Endometrium (tissue), 2 donors: ENCODE results near the gene MCF2L2.
"Not testable (repeated sequence)": the region's sequence is repeated elsewhere in the genome, so short reads cannot be mapped to it uniquely, and the experiment has no call there.

Experiments used
- FAIRE-seq: peaks from 2 replicates; lab custom pipeline; 2012; peaks lifted over from hg19 to GRCh38; lab: Jason Lieb, UNC
- donor health status: control.
- donor health status: control.

Gene MCF2L2

GRCh38 chr3:183444748-183445147 is 16.3 kb upstream of the MCF2L2 start:
- no peak for FAIRE-seq

GRCh38 chr3:183443395-183444385 is 15.3 kb upstream of the MCF2L2 start:
- FAIRE-seq, result no peak

- FAIRE-seq, result no peak
Observed at GRCh38 chr3:183442994-183443393, 14.6 kb upstream of the MCF2L2 start.

DNA sequence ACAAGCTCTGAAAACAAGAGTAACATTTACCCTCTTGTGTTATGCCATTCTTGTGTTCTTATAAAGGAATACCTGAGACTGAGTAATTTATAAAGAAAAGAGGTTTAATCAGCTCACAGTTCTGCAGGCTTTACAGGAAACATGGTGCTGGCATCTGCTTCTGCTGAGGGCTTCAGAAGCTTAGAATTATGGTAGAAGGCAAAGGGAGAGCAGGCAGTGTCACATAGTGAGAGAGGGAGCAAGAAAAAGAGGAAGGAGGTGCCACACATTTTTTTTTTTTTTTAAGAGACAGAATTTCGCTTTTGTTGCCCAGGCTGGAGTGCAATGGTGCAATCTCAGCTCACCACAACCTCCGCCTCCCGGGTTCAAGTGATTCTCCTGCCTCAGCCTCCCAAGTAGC is 12.1 kb upstream of the MCF2L2 start:
- not testable (repeated sequence) for FAIRE-seq

DNA sequence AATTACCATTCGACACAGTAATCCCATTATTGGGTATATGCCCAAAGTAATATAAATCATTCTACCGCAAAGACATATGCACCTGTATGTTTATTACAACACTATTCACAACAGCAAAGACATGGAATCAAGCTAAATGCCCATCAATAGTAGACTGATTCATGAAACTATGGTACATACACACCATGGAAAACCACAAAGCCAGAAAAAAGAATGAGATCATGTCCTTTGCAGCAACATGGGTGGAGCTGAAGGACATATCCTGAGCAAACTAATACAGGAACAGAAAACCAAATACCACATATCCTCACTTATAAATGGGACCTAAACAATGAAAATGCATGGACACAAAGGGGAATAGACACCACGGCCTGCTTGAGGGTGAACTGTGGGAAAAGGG is 11.1 kb upstream of the MCF2L2 start:
- no peak for FAIRE-seq

- no peak for FAIRE-seq
Observed at GRCh38 chr3:183438735-183439134, 10.3 kb upstream of the MCF2L2 start.

- no peak for FAIRE-seq
Observed at GRCh38 chr3:183437666-183438564, 9.5 kb upstream of the MCF2L2 start.

DNA sequence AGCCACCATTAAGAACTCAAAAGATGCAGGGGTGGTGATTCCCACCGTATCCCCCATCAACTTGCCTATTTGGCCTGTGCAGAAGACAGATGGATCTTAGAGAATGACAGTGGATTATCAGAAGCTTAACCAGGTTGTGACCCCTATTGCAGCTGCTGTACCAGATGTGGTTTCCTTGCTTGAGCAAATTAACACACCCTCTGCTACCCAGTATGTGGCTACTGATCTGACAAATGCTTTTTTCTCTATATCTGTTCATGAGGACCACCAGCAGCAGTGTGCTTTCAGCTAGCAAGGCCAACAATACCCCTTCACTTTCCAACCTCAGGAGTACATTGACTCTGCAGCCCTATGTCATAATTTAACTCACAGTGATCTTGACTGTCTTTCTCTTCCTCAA is 8.6 kb upstream of the MCF2L2 start:
- no peak for FAIRE-seq

DNA sequence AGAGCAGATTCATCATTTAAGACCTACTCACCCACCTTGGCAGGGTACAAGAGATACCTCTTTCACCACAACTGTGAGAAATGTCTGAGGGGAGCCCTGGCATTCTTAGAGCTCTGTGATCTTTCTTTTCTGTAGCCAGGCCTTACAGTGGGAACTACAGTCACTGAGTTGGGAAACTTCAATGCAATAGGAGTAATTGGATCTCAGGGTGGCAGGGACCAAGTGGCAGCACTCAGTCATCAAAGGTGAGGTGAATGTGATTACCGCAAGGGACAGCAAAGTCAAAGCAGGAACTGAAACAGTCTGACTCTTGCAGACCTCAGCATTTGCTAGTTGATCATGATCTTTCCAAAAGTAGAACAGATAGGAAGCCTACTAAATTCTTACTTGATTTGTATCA is 7.2 kb upstream of the MCF2L2 start:
- no peak for FAIRE-seq

DNA sequence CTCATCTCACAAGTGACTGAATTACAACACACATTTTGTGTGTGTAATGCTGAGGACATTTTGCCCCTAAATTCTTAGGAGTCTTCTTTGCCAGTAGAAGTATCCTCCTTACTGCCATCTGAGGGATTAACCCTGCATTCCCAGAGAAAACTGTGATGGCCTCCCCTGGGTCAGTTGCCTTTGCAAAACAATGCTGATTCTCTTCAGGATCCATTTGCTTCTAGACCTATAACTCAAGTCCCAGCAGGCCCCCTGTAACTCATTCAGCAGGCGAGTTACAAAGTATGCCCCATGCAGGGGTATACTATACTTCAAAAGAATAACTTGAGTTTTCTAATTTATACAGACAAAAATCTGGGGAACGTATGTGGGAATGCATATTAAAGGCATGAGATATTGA is 6.6 kb upstream of the MCF2L2 start:
- no peak for FAIRE-seq

- no peak for FAIRE-seq
Observed at GRCh38 chr3:183434503-183434902, 6.1 kb upstream of the MCF2L2 start.

GRCh38 chr3:183430325-183430957 is 2.0 kb upstream of the MCF2L2 start:
- FAIRE-seq, result no peak

DNA sequence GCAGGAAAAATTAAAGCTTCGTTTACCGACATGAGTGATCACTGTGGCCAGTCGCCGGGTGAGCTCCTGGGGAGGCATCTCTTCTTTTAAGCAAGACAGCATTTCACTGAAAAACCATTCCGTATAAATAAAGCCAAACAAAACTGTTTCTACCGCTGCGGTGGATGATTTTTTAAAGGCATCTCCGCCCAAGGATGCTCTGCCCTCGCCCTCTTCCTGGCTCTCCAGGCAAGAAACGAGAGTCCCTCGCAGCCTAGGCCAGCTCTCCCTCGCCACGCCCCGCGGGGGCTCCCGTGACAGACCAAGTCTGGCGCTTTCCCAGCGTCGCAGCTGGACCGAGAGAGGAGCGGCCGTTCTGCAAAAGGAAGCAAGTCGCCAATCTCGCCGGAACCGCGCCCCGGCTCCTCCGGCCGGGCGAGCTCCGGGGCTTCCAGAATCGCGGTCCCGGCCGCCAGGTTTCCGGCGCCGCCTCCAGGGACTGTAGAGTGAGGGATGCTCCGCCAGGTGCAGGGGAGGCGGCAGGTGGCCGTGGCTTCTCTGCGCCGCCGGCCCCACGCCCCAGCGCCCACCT is 458 bp downstream of the MCF2L2 start:
- FAIRE-seq, result no peak

DNA sequence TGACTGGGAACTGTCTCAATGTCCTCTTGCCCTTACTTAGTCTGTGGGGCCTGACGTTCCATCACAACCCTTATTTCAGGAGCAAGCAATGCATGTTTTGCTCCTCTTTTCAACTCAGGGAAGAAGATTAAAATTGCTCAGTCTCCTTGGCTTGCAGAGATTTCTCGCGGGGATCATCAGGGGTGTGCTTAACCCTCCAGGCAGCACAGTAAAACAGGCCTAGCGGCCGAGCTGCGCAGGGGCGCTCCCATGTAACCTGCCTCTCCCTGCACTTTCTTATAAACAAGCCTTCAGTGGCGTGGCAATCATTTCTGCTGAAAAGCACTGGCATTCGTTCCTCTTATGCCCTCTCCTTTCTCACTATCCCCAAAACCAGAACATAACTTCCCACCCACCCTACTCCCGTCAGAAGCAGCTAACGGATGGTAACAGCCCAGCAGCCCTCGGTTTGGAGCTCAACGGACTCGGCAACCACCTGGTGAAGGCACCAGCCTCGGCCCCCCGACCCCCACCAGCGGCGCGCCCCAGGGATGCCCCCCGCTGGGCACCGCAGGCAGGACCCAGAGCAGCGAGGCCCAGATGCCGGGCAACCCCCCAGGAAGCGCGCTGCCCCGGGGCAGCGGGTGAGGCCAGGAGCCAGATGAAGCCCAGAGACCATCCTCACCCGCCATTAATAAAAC is 1.1 kb downstream of the MCF2L2 start:
- no peak for FAIRE-seq

DNA sequence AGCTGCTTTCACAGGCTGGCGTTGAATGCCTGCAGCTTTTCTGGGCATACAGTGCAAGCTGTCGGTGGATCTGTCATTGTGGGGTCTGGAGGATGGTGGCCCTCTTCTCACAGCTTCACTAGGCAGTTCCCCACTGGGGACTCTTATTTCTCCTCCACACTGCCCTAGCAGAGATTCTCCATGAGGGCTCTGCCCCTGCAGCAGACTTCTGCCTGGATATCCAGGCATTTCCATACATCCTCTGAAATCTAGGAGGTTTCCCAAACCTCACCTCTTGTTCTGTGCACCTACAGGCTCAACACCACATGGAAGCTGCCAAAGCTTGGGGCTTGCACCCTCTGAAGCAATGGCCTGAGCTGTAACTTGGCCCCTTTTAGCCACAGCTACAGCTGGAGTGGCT is 9.6 kb downstream of the MCF2L2 start:
- FAIRE-seq, result not testable (repeated sequence)

- FAIRE-seq, result no peak
Observed at GRCh38 chr3:183411216-183411922, 17.1 kb downstream of the MCF2L2 start.

DNA sequence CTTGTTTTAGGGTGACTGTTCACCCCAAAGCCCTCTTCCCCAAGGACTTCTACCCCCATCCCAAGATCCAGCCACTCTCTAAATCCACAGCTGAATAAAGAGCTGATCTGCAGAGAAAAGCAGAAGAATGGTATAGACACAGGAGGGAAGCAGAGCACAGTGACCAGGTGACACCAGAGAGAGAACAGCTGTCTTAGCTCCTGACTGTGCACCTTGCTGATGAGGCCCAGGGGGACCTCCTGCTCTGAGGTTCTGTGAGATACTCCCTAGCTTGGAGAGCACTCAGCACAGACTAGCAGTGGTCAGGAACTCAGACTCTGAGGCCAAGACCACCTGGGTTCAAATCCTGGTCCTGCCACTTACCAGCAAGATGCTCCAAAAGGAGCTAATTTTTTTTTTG is 17.7 kb downstream of the MCF2L2 start:
- no peak for FAIRE-seq

- no peak for FAIRE-seq
Observed at GRCh38 chr3:183410280-183410679, 18.1 kb downstream of the MCF2L2 start.

DNA sequence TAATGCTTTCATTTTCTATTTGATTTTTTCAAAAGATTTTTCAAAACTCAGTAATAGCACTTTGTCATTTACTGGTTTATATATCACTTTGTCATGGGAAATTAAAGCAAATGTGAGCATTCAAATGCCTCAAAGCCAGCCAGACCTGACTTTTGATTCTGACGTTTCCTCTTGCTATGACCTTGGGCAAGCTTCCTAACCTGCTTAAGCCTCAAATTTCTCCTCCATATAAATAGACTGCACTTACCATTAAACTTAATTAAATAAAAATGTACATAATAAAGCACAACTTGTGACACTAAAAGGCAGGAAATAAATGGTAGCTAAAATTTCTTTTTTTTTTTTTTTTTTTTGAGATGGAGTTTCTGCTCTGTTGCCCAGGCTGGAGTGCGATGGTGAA is 19.2 kb downstream of the MCF2L2 start:
- FAIRE-seq, result no peak

GRCh38 chr3:183401678-183402077 is 26.7 kb downstream of the MCF2L2 start:
- FAIRE-seq, result no peak

DNA sequence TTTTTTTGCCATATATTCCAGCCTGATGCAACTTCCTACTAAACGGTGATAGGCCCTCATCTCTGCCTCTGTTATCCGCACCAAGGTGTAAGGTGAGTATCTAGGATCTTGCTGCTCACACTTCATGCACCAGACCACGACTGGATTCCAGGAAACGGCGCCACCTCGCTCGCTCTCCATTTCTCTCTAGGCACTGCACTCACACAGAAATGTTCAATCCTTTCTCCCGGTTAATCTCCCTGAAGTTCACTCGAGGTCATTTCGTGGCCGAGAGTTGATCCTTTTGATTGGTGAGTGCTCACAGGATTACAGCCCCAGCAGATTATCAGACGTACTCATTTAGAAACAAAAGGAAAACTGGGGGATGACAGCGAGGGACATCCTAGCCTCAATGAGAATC is 28.1 kb downstream of the MCF2L2 start:
- no peak for FAIRE-seq
